GM18951 (cell line): ENCODE measurements around the gene TLCD4.

ENCODE experiments used
- POLR2A ChIP-seq: IDR thresholded peaks from 4 replicates; pipeline ENCODE4 v1.6.1; 2011; ENCODE audit warnings: mild to moderate bottlenecking; ENCODE audit not compliant: insufficient read length, insufficient read depth; ENCODE audit errors: extremely low read depth
- in situ Hi-C: fragments of 300-500 bp; cut with MboI; formaldehyde crosslinking; loops from one replicate; pipeline ENCODE4 v1.12.0; 2022; ENCODE audit warnings: low sequenced_read_pairs, mixed read lengths, inconsistent platforms; ENCODE audit not compliant: unreplicated experiment

The TLCD4 gene

GRCh38 chr1:95115708-95116137 lies 1.4 kb upstream of the TLCD4 start:
- in situ Hi-C loops, result no loop called here
- TF ChIP-seq POLR2A, result no peak

- TF ChIP-seq POLR2A, result no peak
- in situ Hi-C loops, result no loop called here
Measured at GRCh38 chr1:95116580-95117206, 462 bp upstream of the TLCD4 start.

- TF ChIP-seq POLR2A, result no peak
- in situ Hi-C loops, result no loop called here
Measured at GRCh38 chr1:95118067-95118499, 928 bp downstream of the TLCD4 start.

- TF ChIP-seq POLR2A, result no peak
- in situ Hi-C loops, result no loop called here
Measured at GRCh38 chr1:95118710-95119109, 1.6 kb downstream of the TLCD4 start.

GRCh38 chr1:95119273-95119672 lies 2.1 kb downstream of the TLCD4 start:
- in situ Hi-C loops, result no loop called here
- no peak for TF ChIP-seq POLR2A

GRCh38 chr1:95122151-95122697 lies 5.1 kb downstream of the TLCD4 start:
- in situ Hi-C loops, result no loop called here
- TF ChIP-seq POLR2A, result no peak

- TF ChIP-seq POLR2A, result no peak
- in situ Hi-C loops, result no loop called here
Measured at GRCh38 chr1:95124342-95124741, 7.2 kb downstream of the TLCD4 start.

- no peak for TF ChIP-seq POLR2A
- in situ Hi-C loops, result no loop called here
Measured at GRCh38 chr1:95126366-95126765, 9.2 kb downstream of the TLCD4 start.

- TF ChIP-seq POLR2A, result no peak
- in situ Hi-C loops, result no loop called here
Measured at GRCh38 chr1:95126846-95127245, 9.7 kb downstream of the TLCD4 start.

GRCh38 chr1:95127380-95127779 lies 10.2 kb downstream of the TLCD4 start:
- TF ChIP-seq POLR2A, result no peak
- in situ Hi-C loops, result no loop called here

- TF ChIP-seq POLR2A, result no peak
Measured at GRCh38 chr1:95132762-95133161, 15.6 kb downstream of the TLCD4 start.

GRCh38 chr1:95133687-95134086 lies 16.5 kb downstream of the TLCD4 start:
- no peak for TF ChIP-seq POLR2A
- in situ Hi-C loops, result no loop called here

More at GRCh38 chr1:95132762-95133161, 15.6 kb downstream of the TLCD4 start:
- in situ Hi-C loops, result no loop called here

- no peak for TF ChIP-seq POLR2A
- in situ Hi-C loops, result no loop called here
Measured at GRCh38 chr1:95138223-95138622, 21.1 kb downstream of the TLCD4 start.

GRCh38 chr1:95139039-95139438 lies 21.9 kb downstream of the TLCD4 start:
- in situ Hi-C loops, result no loop called here

More at GRCh38 chr1:95139039-95139438, 21.9 kb downstream of the TLCD4 start:
- no peak for TF ChIP-seq POLR2A
